ENCODE results near the gene PEX13. TPM values are rescaled to one million over a fixed set of nuclear protein-coding genes. Genes with fewer than 3 reads are reported as not detected.

The PEX13 gene
- total RNA-seq, 4 donors from 2014 or later, result 21.0 to 42.3 (median 26.2) TPM

DNA sequence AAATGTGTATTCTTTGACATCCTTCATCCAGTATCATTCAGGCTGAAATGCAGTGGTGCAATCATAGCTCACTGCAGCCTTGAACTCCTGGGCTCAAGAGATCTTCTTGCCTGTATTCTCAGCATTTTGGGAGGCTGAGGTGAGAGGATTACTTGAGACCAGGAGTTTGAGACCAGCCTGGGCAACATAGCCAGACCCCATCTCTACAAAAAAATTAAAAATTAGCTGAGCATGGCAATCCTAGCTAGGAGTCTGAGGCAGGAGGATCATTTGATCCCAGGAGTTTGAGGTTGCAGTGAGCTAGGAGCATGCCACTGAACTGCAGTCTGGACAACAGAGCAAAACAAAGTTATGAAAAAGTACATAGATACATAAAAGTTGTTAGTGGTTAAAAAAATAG is 72.3 kb downstream of the PEX13 start:
- TF ChIP-seq POLR2A (IDR thresholded peaks at IDR 0.05; ENCODE audit: low read depth) (no peak), EP300 (IDR thresholded peaks at IDR 0.05) (no peak), POLR2AphosphoS5 (IDR thresholded peaks at IDR 0.05) (no peak)
- TF ChIP-seq, protein P1, sequence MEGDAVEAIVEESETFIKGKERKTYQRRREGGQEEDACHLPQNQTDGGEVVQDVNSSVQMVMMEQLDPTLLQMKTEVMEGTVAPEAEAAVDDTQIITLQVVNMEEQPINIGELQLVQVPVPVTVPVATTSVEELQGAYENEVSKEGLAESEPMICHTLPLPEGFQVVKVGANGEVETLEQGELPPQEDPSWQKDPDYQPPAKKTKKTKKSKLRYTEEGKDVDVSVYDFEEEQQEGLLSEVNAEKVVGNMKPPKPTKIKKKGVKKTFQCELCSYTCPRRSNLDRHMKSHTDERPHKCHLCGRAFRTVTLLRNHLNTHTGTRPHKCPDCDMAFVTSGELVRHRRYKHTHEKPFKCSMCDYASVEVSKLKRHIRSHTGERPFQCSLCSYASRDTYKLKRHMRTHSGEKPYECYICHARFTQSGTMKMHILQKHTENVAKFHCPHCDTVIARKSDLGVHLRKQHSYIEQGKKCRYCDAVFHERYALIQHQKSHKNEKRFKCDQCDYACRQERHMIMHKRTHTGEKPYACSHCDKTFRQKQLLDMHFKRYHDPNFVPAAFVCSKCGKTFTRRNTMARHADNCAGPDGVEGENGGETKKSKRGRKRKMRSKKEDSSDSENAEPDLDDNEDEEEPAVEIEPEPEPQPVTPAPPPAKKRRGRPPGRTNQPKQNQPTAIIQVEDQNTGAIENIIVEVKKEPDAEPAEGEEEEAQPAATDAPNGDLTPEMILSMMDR (IDR thresholded peaks at IDR 0.05), result no peak
- Histone ChIP-seq H3K4me1 (no peaks in the 10 kb centered on the region), H3K27me3 (no peaks in the 10 kb centered on the region), H3K4me3 (no peak overlapping the region), H3K27ac (replicated peaks in 1 of 4) (no peak overlapping the region), H3K36me3 (peaks cover 8 to 53% (median 33%) of the 10 kb centered on the region in 4 donors), H3K9me3 (no peaks in the 10 kb centered on the region)
- intact Hi-C loops (cut with DNase I), result no loop called here
- no peak for DNase-seq (ENCODE audit: extremely low spot score)

DNA sequence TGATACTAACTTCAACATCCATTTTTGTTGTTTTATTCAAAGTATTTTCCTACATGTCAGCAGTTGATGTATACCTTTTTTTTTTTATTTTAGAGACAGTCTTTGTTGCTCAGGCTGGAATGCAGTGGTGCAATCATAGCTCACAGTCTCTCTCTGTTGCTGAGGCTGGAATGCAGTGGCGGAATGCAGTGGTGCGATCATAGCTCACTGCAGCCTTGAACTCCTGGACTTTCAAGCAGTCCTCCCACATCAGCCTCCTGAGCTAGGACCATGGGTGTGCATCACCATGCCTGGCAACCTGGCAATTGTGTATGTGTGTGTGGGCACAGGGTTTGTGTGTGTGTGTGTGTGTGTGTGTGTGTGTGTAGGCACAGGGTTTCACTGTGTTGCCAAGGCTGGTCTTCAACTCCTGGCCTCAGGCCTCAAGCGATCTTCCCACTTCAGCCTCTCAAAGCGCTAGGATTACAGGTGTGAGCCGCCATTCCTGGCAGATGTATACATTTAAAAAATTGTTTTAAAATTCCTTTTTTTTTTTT is 72.9 kb downstream of the PEX13 start:
- no peak overlapping the region for H3K4me3 ChIP-seq
- H3K27me3 ChIP-seq, result no peaks in the 10 kb centered on the region
- WGBS, result 100% methylated on average over 5 of the region's 5 CpGs
- intact Hi-C loops (cut with DNase I), result no loop called here
- H3K9me3 ChIP-seq, result no peaks in the 10 kb centered on the region
- H3K4me1 ChIP-seq, result no peaks in the 10 kb centered on the region
- no peak for DNase-seq (ENCODE audit: extremely low spot score)
- TF ChIP-seq POLR2AphosphoS5 (IDR thresholded peaks at IDR 0.05), result no peak
- TF ChIP-seq POLR2A (IDR thresholded peaks at IDR 0.05; ENCODE audit: low read depth), result no peak
- H3K27ac ChIP-seq (replicated peaks in 1 of 4), result no peak overlapping the region
- H3K36me3 ChIP-seq, result peaks cover 8 to 48% (median 28%) of the 10 kb centered on the region in 4 donors

GRCh38 chr2:61091485-61091884 is 74.0 kb downstream of the PEX13 start:
- no peak overlapping the region for H3K4me3 ChIP-seq
- H3K27ac ChIP-seq (replicated peaks in 1 of 4), result no peak overlapping the region
- no peaks in the 10 kb centered on the region for H3K27me3 ChIP-seq
- TF ChIP-seq, protein P1 (IDR thresholded peaks at IDR 0.05), result no peak
- TF ChIP-seq POLR2AphosphoS5 (IDR thresholded peaks at IDR 0.05) (no peak), POLR2A (IDR thresholded peaks at IDR 0.05; ENCODE audit: low read depth) (no peak), EP300 (IDR thresholded peaks at IDR 0.05) (no peak)
- H3K36me3 ChIP-seq, result peaks cover 4 to 41% (median 20%) of the 10 kb centered on the region in 4 donors
- intact Hi-C loops (cut with DNase I), result no loop called here
- no peaks in the 10 kb centered on the region for H3K4me1 ChIP-seq
- H3K9me3 ChIP-seq, result no peaks in the 10 kb centered on the region
- WGBS, result 95% methylated on average over 8 of the region's 8 CpGs
- no peak for DNase-seq (ENCODE audit: extremely low spot score)

- TF ChIP-seq POLR2AphosphoS5 (IDR thresholded peaks at IDR 0.05) (no peak), POLR2A (IDR thresholded peaks at IDR 0.05; ENCODE audit: low read depth) (no peak), EP300 (IDR thresholded peaks at IDR 0.05) (no peak)
- TF ChIP-seq, protein P1 (IDR thresholded peaks at IDR 0.05), result no peak
- Histone ChIP-seq H3K36me3 (peaks cover 0 to 12% (median 1%) of the 10 kb centered on the region in 4 donors), H3K4me3 (no peak overlapping the region), H3K27me3 (no peaks in the 10 kb centered on the region), H3K27ac (replicated peaks in 1 of 4) (no peak overlapping the region), H3K9me3 (no peaks in the 10 kb centered on the region), H3K4me1 (no peaks in the 10 kb centered on the region)
- intact Hi-C loops (cut with DNase I), result no loop called here
- DNase-seq (ENCODE audit: extremely low spot score), result no peak
- 98% methylated on average over 3 of the region's 3 CpGs for WGBS
Observed at GRCh38 chr2:61096438-61096837, 78.9 kb downstream of the PEX13 start.

GRCh38 chr2:61100801-61101200 is 83.3 kb downstream of the PEX13 start:
- H3K4me1 ChIP-seq, result no peaks in the 10 kb centered on the region
- no peak for DNase-seq (ENCODE audit: extremely low spot score)
- no peaks in the 10 kb centered on the region for H3K27me3 ChIP-seq
- no peak overlapping the region for H3K4me3 ChIP-seq
- 97% methylated on average over 4 of the region's 4 CpGs for WGBS
- no peak overlapping the region for H3K27ac ChIP-seq (replicated peaks in 1 of 4)
- no peaks in the 10 kb centered on the region for H3K9me3 ChIP-seq
- intact Hi-C loops (cut with DNase I), result no loop called here
- TF ChIP-seq POLR2A (IDR thresholded peaks at IDR 0.05; ENCODE audit: low read depth), result no peak
- TF ChIP-seq, protein P1 (IDR thresholded peaks at IDR 0.05), result no peak
- no peak for TF ChIP-seq EP300 (IDR thresholded peaks at IDR 0.05)
- TF ChIP-seq POLR2AphosphoS5 (IDR thresholded peaks at IDR 0.05), result no peak
- H3K36me3 ChIP-seq, result peaks cover 0 to 26% (median 15%) of the 10 kb centered on the region in 4 donors

Small RNA genes lying within 50 kb of the gene (small RNA-seq; reads per million reads assigned to genes)
- 0 reads per million in 3 donors for gene RNA5SP95

Other genes with a start within 250 kb of the PEX13 start
- 10 to 100 TPM in 1 of 4 donors, 1 to 10 TPM in 3; 9.1 to 16.2 (median 9.5) TPM for gene REL, start 136.1 kb upstream of the PEX13 start, total RNA-seq
- 1 to 10 TPM; 1.9 to 3.2 (median 2.6) TPM for gene PUS10, start 535 bp downstream of the PEX13 start, total RNA-seq
- gene SANBR, start 48.2 kb downstream of the PEX13 start, total RNA-seq, result 1 to 10 TPM; 5.0 to 7.5 (median 6.3) TPM
- 10 to 100 TPM; 18.7 to 43.2 (median 33.2) TPM for gene C2orf74, start 144.5 kb downstream of the PEX13 start, total RNA-seq

All from esophagus muscularis mucosa (tissue), 4 donors.